ENCODE measurements around the gene NCAPG2.
A peak's percentile ranks its signal among the peaks of the same experiment; 100 is the strongest.

Gene NCAPG2, protein sequence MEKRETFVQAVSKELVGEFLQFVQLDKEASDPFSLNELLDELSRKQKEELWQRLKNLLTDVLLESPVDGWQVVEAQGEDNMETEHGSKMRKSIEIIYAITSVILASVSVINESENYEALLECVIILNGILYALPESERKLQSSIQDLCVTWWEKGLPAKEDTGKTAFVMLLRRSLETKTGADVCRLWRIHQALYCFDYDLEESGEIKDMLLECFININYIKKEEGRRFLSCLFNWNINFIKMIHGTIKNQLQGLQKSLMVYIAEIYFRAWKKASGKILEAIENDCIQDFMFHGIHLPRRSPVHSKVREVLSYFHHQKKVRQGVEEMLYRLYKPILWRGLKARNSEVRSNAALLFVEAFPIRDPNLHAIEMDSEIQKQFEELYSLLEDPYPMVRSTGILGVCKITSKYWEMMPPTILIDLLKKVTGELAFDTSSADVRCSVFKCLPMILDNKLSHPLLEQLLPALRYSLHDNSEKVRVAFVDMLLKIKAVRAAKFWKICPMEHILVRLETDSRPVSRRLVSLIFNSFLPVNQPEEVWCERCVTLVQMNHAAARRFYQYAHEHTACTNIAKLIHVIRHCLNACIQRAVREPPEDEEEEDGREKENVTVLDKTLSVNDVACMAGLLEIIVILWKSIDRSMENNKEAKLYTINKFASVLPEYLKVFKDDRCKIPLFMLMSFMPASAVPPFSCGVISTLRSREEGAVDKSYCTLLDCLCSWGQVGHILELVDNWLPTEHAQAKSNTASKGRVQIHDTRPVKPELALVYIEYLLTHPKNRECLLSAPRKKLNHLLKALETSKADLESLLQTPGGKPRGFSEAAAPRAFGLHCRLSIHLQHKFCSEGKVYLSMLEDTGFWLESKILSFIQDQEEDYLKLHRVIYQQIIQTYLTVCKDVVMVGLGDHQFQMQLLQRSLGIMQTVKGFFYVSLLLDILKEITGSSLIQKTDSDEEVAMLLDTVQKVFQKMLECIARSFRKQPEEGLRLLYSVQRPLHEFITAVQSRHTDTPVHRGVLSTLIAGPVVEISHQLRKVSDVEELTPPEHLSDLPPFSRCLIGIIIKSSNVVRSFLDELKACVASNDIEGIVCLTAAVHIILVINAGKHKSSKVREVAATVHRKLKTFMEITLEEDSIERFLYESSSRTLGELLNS

DNA sequence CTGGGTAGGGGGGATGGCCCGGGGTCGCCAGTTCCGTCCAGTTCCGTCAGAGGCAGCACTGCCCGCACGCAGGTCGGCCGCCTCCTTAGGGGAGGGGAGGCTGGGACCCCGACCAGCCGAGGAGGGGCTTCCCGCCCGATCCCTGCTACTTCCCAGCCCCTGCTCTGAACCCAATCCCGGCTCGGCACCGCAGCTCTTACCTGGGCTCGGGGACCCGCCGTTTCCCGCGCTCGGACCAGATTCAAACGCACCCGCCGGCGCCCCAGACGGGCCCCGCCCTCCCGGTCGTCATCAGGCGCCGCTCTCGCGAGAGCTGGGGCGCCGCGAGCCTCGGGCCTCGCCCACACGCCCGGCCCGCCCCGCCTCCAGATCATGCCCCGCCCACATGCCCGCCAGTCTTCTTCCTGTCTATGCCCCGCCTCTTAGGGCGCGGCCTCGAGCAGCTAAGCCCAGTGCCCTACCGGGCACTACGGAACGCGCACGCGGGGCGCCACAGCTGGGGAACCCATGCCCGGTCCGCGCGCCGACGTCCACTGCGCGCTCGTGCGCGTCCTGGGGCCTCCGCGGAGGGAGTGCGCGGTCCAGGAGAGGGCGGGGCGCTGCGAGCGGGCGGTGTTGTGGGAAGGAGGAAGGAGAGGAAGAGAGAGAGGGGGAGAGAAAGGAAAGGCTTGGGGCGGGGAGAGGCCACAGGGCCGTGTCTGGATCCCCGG lies at the start of gene NCAPG2:
TSS of gene NCAPG2 (minus strand) at position 281 of the 710 bp plus-strand sequence. CDS start 2,905 bp downstream, outside the sequence.
- peak; percentile 99 for DNase-seq

DNA sequence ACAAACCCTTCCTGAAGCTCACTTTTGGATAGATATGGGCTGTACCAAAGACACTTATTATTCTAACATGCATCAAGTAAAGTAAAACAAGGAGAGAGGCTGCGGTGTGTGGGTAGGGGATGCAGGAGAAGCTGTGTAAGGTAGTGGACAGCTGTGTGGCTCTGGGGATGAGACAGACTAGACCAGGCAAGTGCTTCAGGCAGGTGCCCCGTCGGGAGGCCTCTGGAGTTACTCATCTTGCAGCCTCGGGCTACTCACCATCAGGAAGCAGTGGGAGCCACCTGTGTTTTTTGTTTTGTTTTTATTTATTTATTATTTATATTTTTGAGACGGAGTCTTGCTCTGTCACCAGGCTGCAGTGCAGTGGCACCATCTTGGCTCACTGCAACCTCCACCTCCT lies 49.3 kb upstream of the NCAPG2 start:
- no peak for DNase-seq

DNA sequence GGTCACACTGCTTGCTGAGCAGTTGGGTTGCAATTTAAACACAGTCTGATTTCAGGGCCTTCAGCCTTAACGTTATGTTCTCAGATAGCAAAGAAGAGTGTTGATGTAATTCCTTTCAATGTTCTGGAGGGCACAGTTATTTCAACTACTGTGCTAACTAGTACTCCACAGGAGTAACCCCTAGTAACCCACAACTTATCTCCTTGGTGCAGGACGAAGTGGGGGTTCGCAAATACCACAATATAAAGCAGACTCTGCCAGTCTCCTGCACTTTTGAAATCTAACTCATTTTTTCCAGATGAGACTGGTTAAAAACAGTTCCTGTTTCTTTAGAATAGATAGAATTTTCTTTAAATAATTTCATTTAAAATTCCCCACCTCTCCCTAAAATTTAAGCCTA lies 47.1 kb upstream of the NCAPG2 start:
- DNase-seq = no peak

DNA sequence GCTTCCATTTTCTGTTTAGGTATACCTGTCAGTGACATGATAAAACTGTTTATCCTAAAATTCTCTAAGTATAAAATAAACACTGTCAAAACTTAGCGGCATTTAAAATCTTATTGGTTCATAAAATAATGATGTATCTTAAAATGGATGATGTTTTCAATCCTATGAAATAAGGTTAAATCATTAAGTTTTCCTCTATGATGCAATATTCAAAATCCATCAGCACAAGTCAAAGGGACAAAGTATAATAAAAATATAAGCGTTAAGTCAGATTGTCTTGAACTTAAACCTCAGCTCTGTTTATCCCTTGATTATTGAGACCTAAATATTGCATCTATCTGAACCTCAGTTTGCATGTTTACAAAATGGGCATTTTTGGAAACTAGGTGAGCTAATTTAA lies 46.6 kb upstream of the NCAPG2 start:
- DNase-seq = no peak

DNA sequence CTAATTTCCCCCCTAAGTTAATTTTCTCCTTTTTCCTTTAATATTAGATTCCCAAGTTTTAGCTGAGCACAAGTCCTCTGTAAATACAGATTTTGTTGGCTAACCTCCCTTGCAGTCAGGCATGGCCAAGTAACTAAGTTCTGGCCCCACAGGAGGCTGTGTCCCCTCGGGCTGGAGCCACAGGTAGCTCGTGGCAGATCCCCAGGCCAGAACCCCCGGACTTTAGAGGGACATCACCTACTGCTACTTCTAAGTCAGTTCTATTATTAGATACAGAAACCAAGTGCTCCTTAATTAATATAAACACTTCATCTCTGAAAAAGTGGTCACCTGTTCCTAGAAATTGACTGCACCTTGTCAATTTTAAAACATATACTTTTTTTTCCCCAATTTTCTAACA lies 46.1 kb upstream of the NCAPG2 start:
- DNase-seq = no peak

DNA sequence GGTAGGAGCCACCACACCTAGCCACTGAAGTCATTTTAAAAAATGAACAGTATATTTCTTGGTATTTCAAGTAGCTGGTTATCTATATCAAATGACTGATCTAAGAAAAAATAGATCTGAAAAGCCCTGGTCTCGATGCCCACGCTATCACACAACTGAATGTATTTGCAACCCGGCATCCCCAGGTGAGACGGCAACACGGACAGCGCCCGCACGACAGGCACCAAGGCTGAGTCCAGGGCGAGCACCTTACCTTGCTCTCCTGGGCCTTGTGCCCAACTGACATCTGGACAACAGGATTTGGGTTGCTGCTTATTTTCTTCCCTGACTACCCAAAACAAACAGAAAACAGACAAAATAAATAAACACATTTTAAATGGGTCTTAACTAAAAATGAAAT lies 44.8 kb upstream of the NCAPG2 start:
- DNase-seq = no peak

DNA sequence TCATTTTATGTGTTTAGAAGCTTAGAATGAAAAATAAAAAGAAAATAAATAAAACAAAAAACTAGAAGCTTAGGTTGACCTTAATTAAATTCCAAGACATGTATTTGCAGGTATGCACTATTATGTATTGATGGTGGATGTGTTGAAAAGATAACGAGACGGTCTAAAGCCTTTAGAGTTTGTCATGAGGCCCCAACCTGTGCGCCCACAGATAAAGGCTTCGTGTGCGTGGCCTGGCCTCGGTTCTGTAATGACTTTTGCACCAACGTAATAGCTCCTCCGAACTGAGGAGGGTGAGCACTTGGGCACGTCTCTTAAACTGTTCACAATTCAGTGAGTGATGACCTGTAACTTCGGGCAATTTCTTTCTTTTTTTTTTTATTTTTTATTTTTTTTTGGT lies 43.7 kb upstream of the NCAPG2 start:
- no peak for DNase-seq

DNA sequence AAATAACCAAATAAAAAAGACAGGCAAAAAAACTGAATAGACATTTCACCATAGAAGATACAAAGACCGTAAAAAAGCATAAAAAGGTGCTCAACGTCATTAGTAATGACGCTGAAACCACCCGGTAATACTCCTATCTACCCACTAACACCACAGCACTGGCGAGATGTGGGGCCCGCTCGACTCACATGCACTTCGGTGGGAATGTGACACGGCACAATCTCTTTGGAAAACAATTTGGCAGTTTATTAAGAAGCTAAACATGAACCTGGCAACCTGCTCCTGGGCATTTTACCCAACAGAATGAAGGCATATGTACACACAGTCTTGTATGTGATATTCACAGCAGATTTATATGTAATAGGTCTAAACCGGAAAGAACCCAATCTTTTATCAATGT lies 42.8 kb upstream of the NCAPG2 start:
- DNase-seq = no peak

DNA sequence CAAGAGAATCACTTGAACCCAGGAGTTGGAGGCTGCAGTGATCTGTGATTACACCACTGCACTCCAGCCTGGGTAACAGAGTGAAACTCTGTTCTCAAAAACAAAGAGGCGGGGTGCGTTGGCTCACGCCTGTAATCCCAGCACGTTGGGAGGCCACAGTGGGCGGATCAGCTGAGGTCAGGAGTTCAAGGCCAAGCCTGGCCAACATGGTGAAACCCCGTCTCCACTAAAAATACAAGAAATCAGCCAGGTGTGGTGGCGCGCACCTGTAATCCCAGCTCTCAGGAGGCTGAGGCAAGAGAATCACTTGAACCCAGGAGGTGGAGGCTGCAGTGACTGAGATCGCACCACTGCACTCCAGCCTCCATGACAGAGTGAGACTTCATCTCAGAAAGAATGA lies 42.4 kb upstream of the NCAPG2 start:
- DNase-seq = no peak

DNA sequence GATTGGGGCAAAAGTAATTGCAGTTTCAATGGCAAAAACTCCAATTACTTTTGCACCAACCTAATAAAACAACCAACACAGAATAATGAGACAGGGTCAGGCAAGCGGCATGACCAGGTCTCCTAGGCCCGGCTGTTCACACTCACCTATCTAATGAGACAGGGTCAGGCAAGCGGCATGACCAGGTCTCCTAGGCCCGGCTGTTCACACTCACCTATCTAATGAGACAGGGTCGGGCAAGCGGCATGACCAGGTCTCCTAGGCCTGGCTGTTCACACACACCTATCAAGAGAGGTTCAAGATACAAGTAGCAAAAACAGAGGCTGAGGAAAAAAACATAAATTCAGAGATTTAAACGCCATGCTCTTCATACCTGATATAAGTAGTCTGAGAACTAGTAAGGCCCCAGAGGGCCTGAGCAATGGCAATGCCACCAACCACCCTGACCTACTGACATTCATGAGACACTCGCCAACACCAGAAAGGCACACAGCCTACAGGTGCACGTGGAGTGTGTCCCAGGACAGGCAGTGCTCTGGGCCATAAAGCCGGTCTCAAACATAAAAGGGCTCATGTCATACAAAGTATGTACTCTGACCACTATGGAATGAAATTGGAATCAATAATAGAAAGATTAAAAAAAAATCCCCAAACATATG lies 40.6 kb upstream of the NCAPG2 start:
- no peak for DNase-seq

DNA sequence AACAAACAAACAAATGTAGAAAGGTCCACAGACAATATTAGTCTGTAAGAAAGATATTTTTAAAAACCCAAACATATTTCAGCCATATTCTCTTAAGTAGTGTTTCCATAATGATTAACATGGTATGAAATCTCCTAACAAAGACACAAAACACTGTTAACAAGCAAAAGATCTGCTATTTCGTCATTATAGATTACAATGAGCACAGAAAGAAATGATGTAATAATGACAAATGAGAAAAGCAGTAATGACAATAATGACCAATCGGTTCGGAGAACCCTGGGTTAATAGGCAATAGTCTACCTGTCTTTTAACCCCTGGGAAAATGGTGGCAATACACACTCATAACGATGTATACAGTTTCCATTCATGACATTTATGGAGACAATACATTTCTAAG lies 39.5 kb upstream of the NCAPG2 start:
- no peak for DNase-seq

DNA sequence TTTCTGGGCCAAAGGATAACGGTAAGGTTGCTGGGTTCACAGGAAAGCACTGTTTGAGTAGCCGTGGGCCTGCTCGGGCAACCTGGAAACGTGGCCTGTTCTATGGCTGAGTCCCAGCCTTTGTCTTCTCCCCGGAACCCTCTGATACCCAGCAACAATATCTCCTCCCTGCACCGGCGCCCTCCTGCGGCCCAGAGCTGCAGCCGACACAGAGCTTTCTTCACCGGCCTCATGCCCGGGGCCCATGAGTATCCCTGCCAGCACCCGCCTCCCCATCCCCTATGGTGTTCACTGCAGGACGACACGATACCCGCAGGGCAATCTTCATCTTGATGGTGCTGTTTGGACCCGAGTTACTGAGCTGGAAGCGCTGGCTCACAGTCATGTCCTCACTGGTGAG lies 38.6 kb upstream of the NCAPG2 start:
- no peak for DNase-seq

DNA sequence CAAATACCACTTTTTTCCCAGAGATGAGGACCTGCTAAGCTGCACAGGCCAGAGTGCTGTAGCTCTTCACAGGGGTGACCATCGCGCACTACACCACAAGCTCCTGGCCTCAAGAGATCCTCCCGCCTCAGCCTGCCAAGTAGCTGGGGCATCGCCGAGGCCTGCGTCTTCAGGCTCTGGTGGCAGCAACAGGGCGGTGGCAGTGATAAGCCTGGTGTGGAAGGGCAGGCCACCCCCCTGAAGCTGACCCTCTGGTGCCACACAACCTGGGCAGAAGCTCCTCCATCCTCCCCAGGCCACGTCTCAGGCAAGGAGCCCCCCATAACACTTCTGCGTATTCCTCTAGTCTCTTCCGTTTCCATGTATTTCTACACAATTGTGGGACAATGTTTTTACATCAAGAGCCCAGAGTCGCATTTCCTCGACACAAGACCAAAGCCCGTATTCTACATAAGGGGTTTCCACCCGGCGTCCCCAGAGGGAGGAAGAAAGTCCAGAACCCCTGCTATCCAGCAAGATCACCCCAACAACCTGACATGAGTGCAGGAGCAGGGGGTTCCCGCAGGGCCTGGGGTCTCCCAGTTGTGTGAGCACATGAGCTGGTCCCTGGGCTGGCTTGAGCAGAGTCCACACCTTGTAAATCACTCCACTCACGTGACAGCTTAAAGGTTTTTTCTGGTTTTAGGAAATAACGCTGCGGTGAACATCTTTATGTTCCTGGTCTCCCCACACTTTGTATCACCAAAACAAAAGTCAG lies 37.6 kb upstream of the NCAPG2 start:
- DNase-seq = no peak

DNA sequence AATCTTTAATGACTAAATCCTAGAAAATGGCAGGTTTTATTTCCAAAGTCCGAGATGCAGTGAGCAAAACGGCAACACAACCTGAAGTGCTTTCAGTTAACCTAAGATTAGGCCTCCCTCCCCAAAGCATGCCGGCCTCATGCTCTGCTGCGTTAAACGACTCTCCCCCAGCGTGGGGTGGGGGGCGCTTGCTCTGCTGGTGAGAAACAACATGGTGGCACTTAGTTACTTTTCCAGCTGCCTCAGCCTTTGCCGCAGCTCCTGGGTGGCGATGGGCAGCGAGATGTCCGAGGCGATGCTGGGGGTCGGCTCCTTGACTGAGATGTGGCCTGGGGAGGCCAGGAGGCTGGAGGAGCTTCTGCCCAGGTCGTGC lies 36.7 kb upstream of the NCAPG2 start:
- no peak for DNase-seq

DNA sequence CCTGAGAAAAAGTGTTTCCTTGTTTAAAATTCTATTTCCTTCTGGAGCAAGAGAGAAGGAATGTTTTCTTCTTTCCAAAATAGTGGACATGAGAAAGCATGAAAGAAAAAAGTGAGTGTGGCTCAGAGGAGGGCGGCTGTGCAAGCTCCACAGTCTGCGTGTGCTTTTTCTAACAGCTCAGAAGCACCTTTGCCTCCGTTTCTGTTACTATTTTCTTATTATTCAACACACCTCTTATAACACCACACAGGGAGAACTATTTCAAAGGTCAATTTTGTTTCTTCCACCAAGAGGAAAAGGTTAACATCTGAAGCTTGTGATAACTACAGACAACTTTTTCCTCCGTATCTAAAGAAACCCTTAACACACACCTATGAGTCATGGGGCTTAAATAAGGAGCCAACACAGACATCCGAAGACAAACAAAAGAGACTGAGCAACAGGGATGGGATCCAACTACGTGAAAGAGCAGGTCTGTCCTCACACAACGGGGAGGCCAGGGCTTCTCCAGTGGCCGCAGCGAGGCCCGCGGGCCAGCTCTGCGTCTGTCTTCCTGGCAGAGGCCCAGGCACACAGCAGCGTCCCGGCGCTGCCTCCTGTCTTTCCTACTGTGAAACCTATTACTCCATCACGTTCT lies 36.2 kb upstream of the NCAPG2 start:
- no peak for DNase-seq

DNA sequence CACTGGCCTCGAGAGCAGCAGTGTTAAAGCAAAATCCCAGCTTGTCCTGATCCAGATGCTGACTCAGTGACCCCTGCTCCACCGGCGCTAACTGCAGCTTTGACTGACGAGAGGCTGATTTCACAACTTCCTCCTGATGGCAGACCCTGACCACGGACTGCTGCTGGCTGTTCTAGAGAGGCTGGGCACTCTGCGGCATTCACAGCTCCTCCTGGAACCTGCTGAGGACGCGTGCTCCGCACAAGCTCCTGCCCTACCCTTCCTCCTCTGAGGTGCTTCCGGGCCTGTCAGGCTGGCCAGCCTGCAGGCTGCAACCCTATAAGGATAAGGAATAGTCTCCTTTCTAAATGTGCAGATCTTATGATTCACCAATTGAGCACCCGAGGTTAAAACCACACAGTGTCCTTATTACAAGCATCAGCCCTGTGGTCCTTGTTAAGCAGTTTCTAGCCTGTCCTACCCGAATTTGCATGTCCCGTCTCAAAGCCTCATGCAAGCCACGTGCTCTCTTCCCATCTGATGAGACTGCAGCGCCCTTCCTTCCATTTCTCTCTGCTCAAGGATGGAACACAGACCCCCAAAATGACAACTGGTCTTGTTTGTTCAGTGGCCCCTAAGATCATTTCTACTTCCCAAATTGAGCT lies 35.5 kb upstream of the NCAPG2 start:
- DNase-seq = no peak

DNA sequence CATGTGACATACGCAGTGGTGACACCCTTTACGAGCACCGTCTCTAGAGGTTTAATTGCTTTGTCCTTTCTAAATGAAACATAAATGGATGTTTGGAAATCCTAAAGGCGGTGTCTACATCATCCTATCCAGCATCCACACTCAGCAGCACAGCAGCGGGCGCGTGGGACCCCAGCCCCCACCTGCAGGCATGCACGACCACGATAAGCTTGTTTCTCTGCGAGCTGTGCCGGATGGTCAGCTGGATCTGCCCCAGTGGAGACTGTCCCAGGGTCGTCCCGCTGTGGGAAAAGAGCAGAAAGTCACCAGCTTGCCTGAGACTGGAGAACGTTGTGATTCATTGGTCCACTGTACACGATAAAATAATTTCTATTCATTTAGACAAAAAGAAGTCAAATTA lies 34.2 kb upstream of the NCAPG2 start:
- DNase-seq = no peak

DNA sequence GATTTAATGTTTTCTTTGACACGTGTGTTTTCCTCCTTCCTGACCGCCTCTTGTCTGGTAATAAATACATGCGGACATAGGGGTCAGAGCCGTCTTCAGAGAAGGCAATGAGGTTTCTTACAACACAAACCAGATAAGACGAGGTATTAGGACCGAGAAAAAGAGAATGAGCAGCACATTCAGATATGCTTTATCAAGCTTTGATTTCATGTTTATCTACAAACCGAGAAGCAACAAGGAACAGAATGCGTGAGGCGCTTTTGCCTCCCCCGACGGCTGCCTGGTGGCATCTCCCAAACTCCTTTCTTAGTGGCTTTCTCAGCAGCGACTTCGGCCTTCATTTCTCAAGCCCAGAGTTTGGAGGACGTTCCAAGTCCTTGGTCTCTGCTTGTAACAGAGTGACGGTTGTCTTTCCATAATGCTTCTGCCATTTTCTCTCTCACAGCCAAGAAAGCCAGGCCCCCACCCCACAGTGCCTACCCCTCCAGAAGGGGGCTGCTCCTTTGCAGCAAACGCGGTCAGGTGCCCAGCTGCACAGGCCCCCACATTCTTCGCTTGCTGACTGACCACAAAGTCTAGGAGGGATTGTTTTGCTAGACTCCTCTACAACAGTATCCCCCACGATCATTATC lies 32.6 kb upstream of the NCAPG2 start:
- no peak for DNase-seq

DNA sequence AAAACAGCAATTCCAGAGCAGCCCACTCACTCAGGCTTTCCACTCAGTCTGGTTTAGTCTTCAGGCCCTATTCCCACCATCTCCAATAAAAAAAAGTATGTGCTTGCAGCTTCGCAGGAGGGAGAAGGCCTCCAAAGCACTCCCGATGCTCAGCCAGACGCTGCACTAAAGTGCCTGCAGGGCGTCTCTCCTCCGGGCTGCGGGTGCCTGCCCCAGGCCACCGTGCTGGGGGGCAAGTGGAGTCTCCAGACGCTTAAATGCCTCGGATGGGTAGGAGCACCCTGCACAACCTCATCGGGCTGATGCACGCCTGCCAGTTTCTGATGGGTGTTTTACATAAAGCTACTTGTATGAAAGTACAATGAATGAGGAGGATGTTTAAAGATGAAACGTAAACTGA lies 31.3 kb upstream of the NCAPG2 start:
- DNase-seq = no peak

DNA sequence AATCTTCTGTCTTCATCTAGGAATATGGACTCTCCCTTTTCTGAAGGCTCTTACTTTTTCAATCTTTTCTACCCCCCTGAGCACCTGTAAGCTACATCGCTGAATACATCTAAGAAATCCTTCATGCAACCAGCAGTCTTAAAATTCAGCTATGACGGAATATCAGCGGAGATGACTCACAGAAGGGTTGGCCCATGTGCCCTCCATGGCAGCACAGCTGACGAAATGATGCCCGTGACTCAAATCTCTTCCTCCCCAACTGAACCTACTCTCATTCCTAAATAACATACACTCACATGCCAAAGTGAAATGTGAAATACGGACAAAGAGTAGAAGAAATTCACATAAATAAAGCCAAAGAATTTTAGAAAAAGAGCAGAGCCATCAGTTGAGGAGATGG lies 30.3 kb upstream of the NCAPG2 start:
- no peak for DNase-seq
